Breast epithelium (tissue), 4 donors: ENCODE data around the gene TAS2R41. TPM values are rescaled to one million over a fixed set of nuclear protein-coding genes. Genes with fewer than 3 reads are reported as not detected.

Experiments
- DNase-seq, 2 donors: peaks; one replicate each; pipeline ENCODE4 v3.0.0-alpha.2; 2019; ENCODE audit warnings: low spot score in 2 of 2
- H3K27ac ChIP-seq, 2 donors: fragments of 200-600 bp; sonication (generic) in 1 of 2; one replicate each; pipeline ENCODE4 v1.5.1; 2016 to 2019; ENCODE audit warnings: mild to moderate bottlenecking in 1 of 2
- H3K27me3 ChIP-seq, 2 donors: fragments of 200-600 bp; sonication (generic) in 1 of 2; one replicate each; pipeline versions ENCODE4 v1.5.1 to v1.6.0; 2017 to 2019; ENCODE audit warnings: control low read depth in 1 of 2, mild to moderate bottlenecking in 1 of 2
- H3K36me3 ChIP-seq: fragments of 200-600 bp; one replicate; pipeline ENCODE4 v1.5.1; 2019
- H3K4me1 ChIP-seq, 2 donors: fragments of 200-600 bp; sonication (generic); one replicate each; pipeline ENCODE4 v1.5.1; 2016 to 2019; ENCODE audit warnings: control low read depth in 1 of 2
- H3K4me3 ChIP-seq, 3 donors: fragments of 200-600 bp; sonication (generic); 1 replicate in 2 of 3; 2 replicates in 1 of 3; pipeline ENCODE4 v1.5.1; 2016 to 2019; ENCODE audit warnings: mild to moderate bottlenecking in 3 of 3, moderate library complexity in 2 of 3
- H3K9me3 ChIP-seq, 2 donors: fragments of 200-600 bp; sonication (generic) in 1 of 2; one replicate each; pipeline ENCODE4 v1.5.1; 2016 to 2019; ENCODE audit warnings: control low read depth in 1 of 2
- POLR2A ChIP-seq: fragments of 450-650 bp; IDR thresholded peaks from one replicate; pipeline ENCODE4 v1.6.1; 2016; ENCODE audit warnings: antibody characterized with exemption, mild to moderate bottlenecking, moderate library complexity
- POLR2AphosphoS5 ChIP-seq, 3 donors: sonication (generic); formaldehyde crosslinking; IDR thresholded peaks; one replicate each; pipeline ENCODE4 v1.6.1; 2017; ENCODE audit warnings: antibody characterized with exemption in 3 of 3
- intact Hi-C: fragments of 100-400 bp; cut with DNase I; formaldehyde crosslinking; loops from one replicate; pipeline ENCODE4 v1.15.1; 2023; ENCODE audit warnings: low total_unique reads
- total RNA-seq, 3 donors: library from RNA; depleted of rRNA; stranded (reverse); fragments of >200 nt; gene quantifications; one replicate each; pipeline ENCODE4 v1.1.0, GENCODE V29; 2016
- TF ChIP-seq, protein P1 (sequence below), 3 donors: fragments of 450-650 bp; IDR thresholded peaks; one replicate each; pipeline ENCODE4 v1.5.1; 2016 to 2017; ENCODE audit warnings: antibody characterized with exemption in 3 of 3, mild to moderate bottlenecking in 3 of 3, moderate library complexity in 3 of 3

The TAS2R41 gene
- total RNA-seq, 3 donors from 2014 or later, result 0.66 to 1.3 TPM; not detected in 1

DNA sequence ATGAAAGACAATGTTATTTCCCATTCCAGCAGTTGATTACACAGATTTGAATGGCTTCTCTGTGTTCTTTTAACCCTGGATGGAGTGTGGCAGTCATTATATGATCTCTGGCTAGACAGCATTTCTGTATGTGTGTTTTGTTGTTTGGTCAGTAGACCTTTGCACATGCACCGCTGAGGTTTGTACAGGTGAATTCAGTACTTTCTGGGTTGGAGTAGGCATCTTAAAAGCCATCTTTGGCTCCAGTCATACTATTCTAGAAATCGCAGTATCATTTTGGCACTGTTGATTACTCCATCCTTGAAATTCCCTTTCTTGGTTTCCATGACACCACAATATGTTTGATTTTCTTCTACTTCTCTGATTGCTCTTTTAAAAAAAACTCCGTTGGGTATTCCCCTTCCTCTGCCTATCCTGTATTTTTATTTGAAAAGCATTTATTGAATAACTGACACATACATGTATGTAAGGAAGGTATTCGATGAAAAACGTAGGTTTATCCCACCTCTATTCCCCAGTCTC, 29.9 kb downstream of the TAS2R41 start:
- TF ChIP-seq POLR2A (no peak), POLR2AphosphoS5 (IDR thresholded peaks at IDR 0.05) (no peak)
- TF ChIP-seq, protein P1, sequence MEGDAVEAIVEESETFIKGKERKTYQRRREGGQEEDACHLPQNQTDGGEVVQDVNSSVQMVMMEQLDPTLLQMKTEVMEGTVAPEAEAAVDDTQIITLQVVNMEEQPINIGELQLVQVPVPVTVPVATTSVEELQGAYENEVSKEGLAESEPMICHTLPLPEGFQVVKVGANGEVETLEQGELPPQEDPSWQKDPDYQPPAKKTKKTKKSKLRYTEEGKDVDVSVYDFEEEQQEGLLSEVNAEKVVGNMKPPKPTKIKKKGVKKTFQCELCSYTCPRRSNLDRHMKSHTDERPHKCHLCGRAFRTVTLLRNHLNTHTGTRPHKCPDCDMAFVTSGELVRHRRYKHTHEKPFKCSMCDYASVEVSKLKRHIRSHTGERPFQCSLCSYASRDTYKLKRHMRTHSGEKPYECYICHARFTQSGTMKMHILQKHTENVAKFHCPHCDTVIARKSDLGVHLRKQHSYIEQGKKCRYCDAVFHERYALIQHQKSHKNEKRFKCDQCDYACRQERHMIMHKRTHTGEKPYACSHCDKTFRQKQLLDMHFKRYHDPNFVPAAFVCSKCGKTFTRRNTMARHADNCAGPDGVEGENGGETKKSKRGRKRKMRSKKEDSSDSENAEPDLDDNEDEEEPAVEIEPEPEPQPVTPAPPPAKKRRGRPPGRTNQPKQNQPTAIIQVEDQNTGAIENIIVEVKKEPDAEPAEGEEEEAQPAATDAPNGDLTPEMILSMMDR (IDR thresholded peaks at IDR 0.05), result no peak
- intact Hi-C loops, result no loop called here

DNA sequence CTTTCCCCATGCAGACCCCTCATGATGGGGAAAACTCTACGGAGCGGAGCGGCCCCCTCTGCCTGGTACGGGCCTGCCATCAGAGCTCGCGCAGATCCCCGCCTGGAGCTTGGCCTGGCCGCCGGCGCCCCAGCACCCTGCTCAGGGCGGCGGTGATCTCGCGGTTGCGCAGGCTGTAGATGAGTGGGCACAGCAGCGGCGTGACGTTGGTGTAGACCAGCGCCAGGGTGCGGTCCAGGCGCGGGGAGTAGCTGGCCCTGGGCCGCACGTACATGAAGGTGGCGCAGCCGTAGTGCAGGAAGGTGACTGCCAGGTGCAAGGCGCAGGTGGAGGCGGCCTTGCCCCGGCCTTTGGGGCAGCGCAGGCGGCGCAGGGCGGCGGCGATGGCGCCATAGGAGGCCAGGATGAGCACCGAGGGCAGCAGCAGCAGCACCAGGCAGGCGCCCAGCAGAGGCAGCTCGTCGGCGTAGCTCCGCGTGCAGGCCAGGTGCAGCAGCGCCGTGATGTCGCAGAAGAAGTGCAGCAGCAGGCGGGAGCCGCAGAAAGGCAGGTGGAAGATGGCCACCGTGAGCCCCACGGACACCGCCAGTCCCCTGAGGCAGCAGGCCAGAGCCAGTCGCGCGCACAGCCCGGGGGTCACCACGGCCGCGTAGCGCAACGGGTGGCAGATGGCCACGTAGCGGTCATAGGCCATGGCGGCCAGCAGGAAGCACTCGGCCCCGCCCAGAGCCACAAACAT, 33.4 kb downstream of the TAS2R41 start:
- peaks cover 0 to 5% of the 10 kb centered on the region in 2 donors for H3K9me3 ChIP-seq
- H3K4me1 ChIP-seq, result no peaks in the 10 kb centered on the region
- H3K36me3 ChIP-seq, result no peaks in the 10 kb centered on the region
- intact Hi-C loops, result no loop called here
- H3K4me3 ChIP-seq, result peak overlapping the region in 1 of 3 donors; percentile 10
- H3K27me3 ChIP-seq, result no peaks in the 10 kb centered on the region
- TF ChIP-seq POLR2AphosphoS5 (IDR thresholded peaks at IDR 0.05), result no peak
- TF ChIP-seq, protein P1 (IDR thresholded peaks at IDR 0.05), result no peak
- no peak for TF ChIP-seq POLR2A
- DNase-seq, result no peak
- no peak overlapping the region for H3K27ac ChIP-seq

More for the DNA sequence above, 29.9 kb downstream of the TAS2R41 start:
- Histone ChIP-seq H3K4me3 (no peak overlapping the region), H3K4me1 (no peaks in the 10 kb centered on the region), H3K36me3 (no peaks in the 10 kb centered on the region), H3K27ac (no peak overlapping the region), H3K27me3 (no peaks in the 10 kb centered on the region), H3K9me3 (peaks cover 0 to 5% of the 10 kb centered on the region in 2 donors)
- DNase-seq, result no peak

DNA sequence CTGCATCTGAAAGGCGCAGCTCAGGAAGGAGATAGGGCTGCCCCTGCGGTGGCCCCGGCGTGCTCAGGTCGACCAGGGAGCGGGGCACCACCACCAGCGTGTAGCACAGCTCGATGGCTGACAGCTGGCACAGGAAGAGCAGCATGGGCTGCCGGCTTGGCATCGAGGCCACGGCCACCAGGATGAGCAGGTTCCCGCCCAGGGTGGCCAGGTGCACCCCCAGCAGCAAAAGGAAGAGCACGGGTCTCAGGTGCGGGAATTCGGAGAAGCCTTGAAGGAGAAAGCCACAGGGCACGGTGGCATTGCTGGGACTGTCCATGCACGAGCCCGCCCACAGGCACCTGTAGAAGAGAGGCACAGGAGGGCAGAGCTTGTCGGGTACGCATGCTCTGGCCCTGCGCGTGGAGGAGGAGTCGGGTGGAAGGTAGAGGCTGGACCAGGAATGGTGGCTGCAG, 33.9 kb downstream of the TAS2R41 start:
- Histone ChIP-seq H3K27me3 (no peaks in the 10 kb centered on the region), H3K4me3 (peak overlapping the region in 1 of 3 donors; percentile 10), H3K9me3 (peaks cover 0 to 5% of the 10 kb centered on the region in 2 donors), H3K27ac (no peak overlapping the region), H3K36me3 (no peaks in the 10 kb centered on the region), H3K4me1 (no peaks in the 10 kb centered on the region)
- DNase-seq, result no peak
- TF ChIP-seq, protein P1 (IDR thresholded peaks at IDR 0.05), result no peak
- no peak for TF ChIP-seq POLR2A
- TF ChIP-seq POLR2AphosphoS5 (IDR thresholded peaks at IDR 0.05), result no peak
- intact Hi-C loops, result no loop called here

DNA sequence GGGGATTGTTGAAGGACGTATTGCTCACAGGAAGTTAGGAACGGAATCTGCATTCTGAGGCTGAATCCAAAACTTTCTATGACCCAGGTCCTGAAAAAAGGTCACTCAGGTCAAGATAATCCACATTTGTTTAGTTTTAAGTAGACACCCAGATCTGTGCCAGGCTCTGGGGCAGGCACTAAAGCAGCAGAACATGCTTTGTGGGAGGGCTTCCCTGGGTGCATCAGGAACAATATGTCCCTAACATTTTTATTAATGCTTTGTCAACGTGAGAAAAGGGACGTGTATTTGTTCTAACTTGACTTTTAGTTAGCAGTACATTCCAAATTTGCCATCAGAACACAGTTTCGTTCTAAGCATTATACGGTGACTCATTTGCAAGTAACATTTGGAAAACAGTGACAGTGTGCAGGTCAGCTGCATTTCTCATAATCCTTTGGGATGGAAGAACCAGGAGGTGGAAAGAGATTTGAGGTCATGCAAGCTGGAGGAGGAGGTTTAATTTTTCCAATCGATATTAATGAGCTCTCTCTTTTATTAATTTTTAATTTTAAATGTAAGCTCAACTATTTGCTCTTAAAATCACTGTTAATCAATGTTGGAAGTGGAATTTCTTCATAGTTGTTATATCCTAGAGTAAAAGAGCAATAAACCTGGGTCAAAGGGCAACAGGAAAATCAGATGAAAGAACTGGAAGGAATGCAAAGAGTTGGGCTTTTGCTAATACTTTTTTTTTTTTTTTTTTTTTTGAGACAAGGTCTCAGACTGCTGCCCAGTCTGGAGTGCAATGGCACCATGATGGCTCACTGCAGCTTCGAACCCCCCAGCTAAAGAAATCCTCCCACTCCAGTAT, 35.0 kb downstream of the TAS2R41 start:
- H3K27ac ChIP-seq, result no peak overlapping the region
- H3K4me1 ChIP-seq, result no peaks in the 10 kb centered on the region
- no peak for TF ChIP-seq POLR2AphosphoS5 (IDR thresholded peaks at IDR 0.05)
- TF ChIP-seq, protein P1 (IDR thresholded peaks at IDR 0.05), result no peak
- no peak for TF ChIP-seq POLR2A
- intact Hi-C loops, result no loop called here
- no peaks in the 10 kb centered on the region for H3K27me3 ChIP-seq
- H3K4me3 ChIP-seq, result no peak overlapping the region
- no peak for DNase-seq
- no peaks in the 10 kb centered on the region for H3K36me3 ChIP-seq
- no peaks in the 10 kb centered on the region for H3K9me3 ChIP-seq
